Esophagus squamous epithelium (tissue), 5 donors: ENCODE data around the gene TNFRSF6B. TPM values are rescaled to one million over a fixed set of nuclear protein-coding genes. Genes with fewer than 3 reads are reported as not detected.

Experiments used
- DNase-seq: peaks from one replicate; lab custom pipeline; 2025; lab: John Stamatoyannopoulos, UW
- H3K27ac ChIP-seq, 4 donors: fragments of 200-600 bp; sonication (generic); one replicate each; pipeline ENCODE4 v1.5.1; 2016 to 2019; ENCODE audit warnings: mild to moderate bottlenecking in 1 of 4
- H3K27me3 ChIP-seq, 4 donors: fragments of 200-600 bp; sonication (generic); 1 replicate in 3 of 4; 2 replicates in 1 of 4; pipeline versions ENCODE4 v1.5.1 to v1.6.0; 2017 to 2021; ENCODE audit warnings: antibody characterized with exemption in 1 of 4
- H3K36me3 ChIP-seq, 3 donors: fragments of 200-600 bp; sonication (generic); one replicate each; pipeline ENCODE4 v1.5.1; 2016 to 2019
- H3K4me1 ChIP-seq, 3 donors: fragments of 200-600 bp; sonication (generic); one replicate each; pipeline ENCODE4 v1.5.1; 2017 to 2019
- H3K4me3 ChIP-seq, 4 donors: fragments of 200-600 bp; sonication (generic); 1 replicate in 3 of 4; 2 replicates in 1 of 4; pipeline ENCODE4 v1.5.1; 2016 to 2019; ENCODE audit warnings: mild to moderate bottlenecking in 2 of 4, moderate library complexity in 1 of 4
- H3K9me3 ChIP-seq, 3 donors: fragments of 200-600 bp; sonication (generic); one replicate each; pipeline ENCODE4 v1.5.1; 2016 to 2019
- CTCF ChIP-seq, 6 experiments: fragments of 450-650 bp in 4 of 6; fragments of 200-600 bp in 2 of 6; sonication (generic) in 2 of 6; IDR thresholded peaks; one replicate each; pipeline ENCODE4 v1.5.1; 2016 to 2019; ENCODE audit warnings: antibody characterized with exemption in 6 of 6, mild to moderate bottlenecking in 4 of 6, moderate library complexity in 4 of 6
- POLR2A ChIP-seq, 4 donors: fragments of 450-650 bp; IDR thresholded peaks; one replicate each; pipeline ENCODE4 v1.6.1; 2017; ENCODE audit warnings: antibody characterized with exemption in 4 of 4, mild to moderate bottlenecking in 4 of 4, moderate library complexity in 3 of 4
- WGBS, 2 donors: methylation state at CpG; one replicate each; pipeline ENCODE4 v1.1.5; 2018; 5-methylcytosine and 5-hydroxymethylcytosine counted together
- intact Hi-C: fragments of 100-400 bp; cut with DNase I; formaldehyde crosslinking; loops from one replicate; pipeline ENCODE4 v1.15.0; 2022
- total RNA-seq, 4 donors: library from RNA; depleted of rRNA; stranded (reverse); fragments of >200 nt; gene quantifications; one replicate each; pipeline ENCODE4 v1.1.0, GENCODE V29; 2016
- donor health status: DM: yes; HTN: yes; CAD: no.

TNFRSF6B gene
- total RNA-seq, 4 donors from 2014 or later = 2.5 to 15.2 (median 10.6) TPM

GRCh38 chr20:63737695-63737944 is 41.2 kb downstream of the TNFRSF6B start:
- H3K36me3 ChIP-seq = peaks cover 0 to 47% (median 22%) of the 10 kb centered on the region in 3 donors
- H3K27ac ChIP-seq = peak overlapping the region; percentile 51 to 90 (median 63)
- WGBS, 2 donors = no CpG with 5 or more reads among the region's 26 CpGs
- H3K4me3 ChIP-seq = peak overlapping the region; percentile 31 to 64 (median 47)
- peaks cover 45 to 63% (median 46%) of the 10 kb centered on the region in 3 donors for H3K4me1 ChIP-seq
- intact Hi-C loops = loop anchor here (5.0 kb wide), 1 partner anchor 200 kb away; the partner anchor contains the start of gene PTK6
- DNase-seq = no peak
- TF ChIP-seq CTCF (IDR thresholded peaks at IDR 0.05) = no peak
- TF ChIP-seq POLR2A (IDR thresholded peaks at IDR 0.05) = no peak
- H3K27me3 ChIP-seq = no peaks in the 10 kb centered on the region
- no peaks in the 10 kb centered on the region for H3K9me3 ChIP-seq

- no peak for TF ChIP-seq CTCF (IDR thresholded peaks at IDR 0.05)
- no peak for TF ChIP-seq POLR2A (IDR thresholded peaks at IDR 0.05)
- no peak for DNase-seq
- intact Hi-C loops = loop anchor here (5.0 kb wide), 1 partner anchor 201 kb away; the partner anchor contains the start of gene PTK6
- Histone ChIP-seq H3K36me3 (peaks cover 0 to 50% (median 27%) of the 10 kb centered on the region in 3 donors), H3K9me3 (no peaks in the 10 kb centered on the region), H3K4me3 (peak overlapping the region; percentile 31 to 77 (median 54)), H3K27me3 (no peaks in the 10 kb centered on the region), H3K4me1 (peaks cover 45 to 68% (median 46%) of the 10 kb centered on the region in 3 donors), H3K27ac (peak overlapping the region; percentile 75 to 93 (median 88))
- WGBS, 2 donors = 0% methylated on average over 1 of the region's 43 CpGs; no CpG with 5 or more reads in 1 of the 2 donors
Observed at GRCh38 chr20:63737945-63738686, 41.7 kb downstream of the TNFRSF6B start.

- intact Hi-C loops = loop anchor here (5.0 kb wide), 1 partner anchor 201 kb away; the partner anchor contains the start of gene PTK6
- Histone ChIP-seq H3K4me3 (peak overlapping the region; percentile 34 to 77 (median 54)), H3K9me3 (no peaks in the 10 kb centered on the region), H3K27ac (peak overlapping the region; percentile 75 to 93 (median 88)), H3K4me1 (peaks cover 45 to 68% (median 46%) of the 10 kb centered on the region in 3 donors), H3K27me3 (no peaks in the 10 kb centered on the region), H3K36me3 (peaks cover 4 to 50% (median 25%) of the 10 kb centered on the region in 3 donors)
- 40% methylated on average over 2 of the region's 26 CpGs; no CpG with 5 or more reads in 1 of the 2 donors for WGBS, 2 donors
- no peak for TF ChIP-seq POLR2A (IDR thresholded peaks at IDR 0.05)
- no peak for TF ChIP-seq CTCF (IDR thresholded peaks at IDR 0.05)
- no peak for DNase-seq
Observed at GRCh38 chr20:63738687-63739129, 42.3 kb downstream of the TNFRSF6B start.

GRCh38 chr20:63739130-63740069 is 42.9 kb downstream of the TNFRSF6B start, which contains the start of gene SLC2A4RG:
Gene SLC2A4RG, plus strand, starts transcription at chr20:63739776. Its CDS starts 137 bp downstream, at chr20:63739913.
- peaks cover 45 to 68% (median 46%) of the 10 kb centered on the region in 3 donors for H3K4me1 ChIP-seq
- TF ChIP-seq POLR2A (IDR thresholded peaks at IDR 0.05) = no peak
- H3K36me3 ChIP-seq = peaks cover 4 to 49% (median 23%) of the 10 kb centered on the region in 3 donors
- no peaks in the 10 kb centered on the region for H3K9me3 ChIP-seq
- H3K4me3 ChIP-seq = peak within 1 kb of the TSS; percentile 51 to 90 (median 64)
- peak within 1 kb of the TSS; percentile 87 to 98 (median 94) for H3K27ac ChIP-seq
- intact Hi-C loops = loop anchor here (5.0 kb wide), 1 partner anchor 202 kb away; the partner anchor contains the start of gene PTK6
- no peaks in the 10 kb centered on the region for H3K27me3 ChIP-seq
- no peak for DNase-seq
- WGBS, 2 donors = no CpG with 5 or more reads among the region's 136 CpGs

- no peak for DNase-seq
- Histone ChIP-seq H3K4me1 (peaks cover 45 to 68% (median 46%) of the 10 kb centered on the region in 3 donors), H3K27ac (peak overlapping the region; percentile 82 to 98 (median 94))
Observed at GRCh38 chr20:63740070-63740626, 43.7 kb downstream of the TNFRSF6B start.

More at GRCh38 chr20:63740070-63740626, 43.7 kb downstream of the TNFRSF6B start:
- WGBS, 2 donors = no CpG with 5 or more reads among the region's 80 CpGs
- TF ChIP-seq POLR2A (IDR thresholded peaks at IDR 0.05) (no peak), CTCF (IDR thresholded peaks at IDR 0.05) (no peak)
- Histone ChIP-seq H3K9me3 (no peaks in the 10 kb centered on the region), H3K4me3 (peak overlapping the region; percentile 51 to 90 (median 64)), H3K27me3 (no peaks in the 10 kb centered on the region), H3K36me3 (peaks cover 4 to 42% (median 19%) of the 10 kb centered on the region in 3 donors)
- intact Hi-C loops = no loop called here
